Measurements from ENCODE around the gene SLC49A4. TPM values are rescaled to one million over a fixed set of nuclear protein-coding genes. Genes with fewer than 3 reads are reported as not detected.
A peak's percentile ranks its signal among the peaks of the same experiment; 100 is the strongest.

Gene SLC49A4
- total RNA-seq, 2 donors from 2014 or later = 1.9 to 2.6 TPM

- H3K36me3 Mint-ChIP-seq (ENCODE audit: low read depth) = peaks cover 15% of the 10 kb centered on the region
- no peaks in the 10 kb centered on the region for H3K4me1 Mint-ChIP-seq
- H3K27me3 Mint-ChIP-seq = no peaks in the 10 kb centered on the region
- ATAC-seq (replicated peaks) = no peak
- no peaks in the 10 kb centered on the region for H3K9me3 Mint-ChIP-seq
- H3K4me3 Mint-ChIP-seq = no peak overlapping the region
- H3K27ac Mint-ChIP-seq = no peak overlapping the region
These were observed 64.3 kb downstream of the SLC49A4 start for GRCh38 chr3:122859021-122859805.

GRCh38 chr3:122862381-122862780 is 67.5 kb downstream of the SLC49A4 start:
- Mint-ChIP-seq H3K9me3 (no peaks in the 10 kb centered on the region), H3K36me3 (ENCODE audit: low read depth) (peaks cover 20% of the 10 kb centered on the region), H3K4me1 (no peaks in the 10 kb centered on the region), H3K27ac (no peak overlapping the region), H3K4me3 (no peak overlapping the region), H3K27me3 (no peaks in the 10 kb centered on the region)
- ATAC-seq (replicated peaks) = no peak

- Mint-ChIP-seq H3K4me1 (no peaks in the 10 kb centered on the region), H3K27ac (no peak overlapping the region), H3K9me3 (no peaks in the 10 kb centered on the region), H3K36me3 (ENCODE audit: low read depth) (peaks cover 20% of the 10 kb centered on the region), H3K4me3 (no peak overlapping the region), H3K27me3 (no peaks in the 10 kb centered on the region)
- ATAC-seq (replicated peaks) = no peak
These were observed 69.6 kb downstream of the SLC49A4 start for GRCh38 chr3:122864498-122864897.

- no peaks in the 10 kb centered on the region for H3K4me1 Mint-ChIP-seq
- H3K27ac Mint-ChIP-seq = no peak overlapping the region
- no peaks in the 10 kb centered on the region for H3K9me3 Mint-ChIP-seq
- H3K4me3 Mint-ChIP-seq = no peak overlapping the region
- no peaks in the 10 kb centered on the region for H3K27me3 Mint-ChIP-seq
- no peak for ATAC-seq (replicated peaks)
- H3K36me3 Mint-ChIP-seq (ENCODE audit: low read depth) = peaks cover 19% of the 10 kb centered on the region
These were observed 73.5 kb downstream of the SLC49A4 start for GRCh38 chr3:122868322-122868721.

- peaks cover 7% of the 10 kb centered on the region for H3K4me1 Mint-ChIP-seq
- H3K9me3 Mint-ChIP-seq = no peaks in the 10 kb centered on the region
- H3K4me3 Mint-ChIP-seq = no peak overlapping the region
- peaks cover 8% of the 10 kb centered on the region for H3K36me3 Mint-ChIP-seq (ENCODE audit: low read depth)
- H3K27ac Mint-ChIP-seq = no peak overlapping the region
- no peak for ATAC-seq (replicated peaks)
- H3K27me3 Mint-ChIP-seq = no peaks in the 10 kb centered on the region
These were observed 79.1 kb downstream of the SLC49A4 start for GRCh38 chr3:122873741-122874515.

- no peak overlapping the region for H3K27ac Mint-ChIP-seq
These were observed 80.8 kb downstream of the SLC49A4 start for GRCh38 chr3:122875547-122876127.

GRCh38 chr3:122880173-122880572 is 85.3 kb downstream of the SLC49A4 start:
- H3K27me3 Mint-ChIP-seq = no peaks in the 10 kb centered on the region
- no peak for ATAC-seq (replicated peaks)
- H3K4me1 Mint-ChIP-seq = peaks cover 7% of the 10 kb centered on the region
- H3K4me3 Mint-ChIP-seq = no peak overlapping the region
- H3K36me3 Mint-ChIP-seq (ENCODE audit: low read depth) = peaks cover 11% of the 10 kb centered on the region
- H3K9me3 Mint-ChIP-seq = no peaks in the 10 kb centered on the region
- no peak overlapping the region for H3K27ac Mint-ChIP-seq

More at GRCh38 chr3:122875547-122876127, 80.8 kb downstream of the SLC49A4 start:
- Mint-ChIP-seq H3K4me3 (no peak overlapping the region), H3K4me1 (peaks cover 7% of the 10 kb centered on the region), H3K9me3 (no peaks in the 10 kb centered on the region), H3K36me3 (ENCODE audit: low read depth) (peaks cover 13% of the 10 kb centered on the region), H3K27me3 (no peaks in the 10 kb centered on the region)
- peak; percentile 51 for ATAC-seq (replicated peaks)

GRCh38 chr3:122880624-122881023 is 85.8 kb downstream of the SLC49A4 start:
- H3K9me3 Mint-ChIP-seq = no peaks in the 10 kb centered on the region
- ATAC-seq (replicated peaks) = no peak
- H3K4me3 Mint-ChIP-seq = no peak overlapping the region
- no peaks in the 10 kb centered on the region for H3K27me3 Mint-ChIP-seq
- H3K4me1 Mint-ChIP-seq = peaks cover 7% of the 10 kb centered on the region
- H3K27ac Mint-ChIP-seq = no peak overlapping the region
- H3K36me3 Mint-ChIP-seq (ENCODE audit: low read depth) = peaks cover 11% of the 10 kb centered on the region

- no peak overlapping the region for H3K4me3 Mint-ChIP-seq
- no peak for ATAC-seq (replicated peaks)
- no peaks in the 10 kb centered on the region for H3K9me3 Mint-ChIP-seq
- H3K27ac Mint-ChIP-seq = no peak overlapping the region
- no peaks in the 10 kb centered on the region for H3K27me3 Mint-ChIP-seq
- no peaks in the 10 kb centered on the region for H3K4me1 Mint-ChIP-seq
- peaks cover 11% of the 10 kb centered on the region for H3K36me3 Mint-ChIP-seq (ENCODE audit: low read depth)
These were observed 87.6 kb downstream of the SLC49A4 start for GRCh38 chr3:122882361-122882947.

GRCh38 chr3:122886251-122886650 is 91.4 kb downstream of the SLC49A4 start:
- no peak overlapping the region for H3K4me3 Mint-ChIP-seq
- H3K27me3 Mint-ChIP-seq = no peaks in the 10 kb centered on the region
- H3K36me3 Mint-ChIP-seq (ENCODE audit: low read depth) = peaks cover 2% of the 10 kb centered on the region
- H3K27ac Mint-ChIP-seq = no peak overlapping the region
- ATAC-seq (replicated peaks) = no peak
- H3K9me3 Mint-ChIP-seq = no peaks in the 10 kb centered on the region
- no peaks in the 10 kb centered on the region for H3K4me1 Mint-ChIP-seq

GRCh38 chr3:122886946-122887345 is 92.1 kb downstream of the SLC49A4 start:
- no peaks in the 10 kb centered on the region for H3K27me3 Mint-ChIP-seq
- H3K27ac Mint-ChIP-seq = no peak overlapping the region
- no peaks in the 10 kb centered on the region for H3K4me1 Mint-ChIP-seq
- H3K4me3 Mint-ChIP-seq = no peak overlapping the region
- ATAC-seq (replicated peaks) = no peak
- H3K9me3 Mint-ChIP-seq = no peaks in the 10 kb centered on the region
- no peaks in the 10 kb centered on the region for H3K36me3 Mint-ChIP-seq (ENCODE audit: low read depth)

GRCh38 chr3:122890077-122890719 is 95.3 kb downstream of the SLC49A4 start:
- Mint-ChIP-seq H3K9me3 (no peaks in the 10 kb centered on the region), H3K27me3 (no peaks in the 10 kb centered on the region), H3K4me1 (peaks cover 7% of the 10 kb centered on the region), H3K27ac (peak overlapping the region; percentile 8), H3K4me3 (no peak overlapping the region), H3K36me3 (ENCODE audit: low read depth) (no peaks in the 10 kb centered on the region)
- peak; percentile 33 for ATAC-seq (replicated peaks)

- no peak overlapping the region for H3K27ac Mint-ChIP-seq
These were observed 95.9 kb downstream of the SLC49A4 start for GRCh38 chr3:122890720-122891220.

More at GRCh38 chr3:122890720-122891220, 95.9 kb downstream of the SLC49A4 start:
- no peak overlapping the region for H3K4me3 Mint-ChIP-seq
- H3K4me1 Mint-ChIP-seq = peaks cover 7% of the 10 kb centered on the region
- H3K27me3 Mint-ChIP-seq = no peaks in the 10 kb centered on the region
- H3K36me3 Mint-ChIP-seq (ENCODE audit: low read depth) = no peaks in the 10 kb centered on the region
- no peak for ATAC-seq (replicated peaks)
- H3K9me3 Mint-ChIP-seq = no peaks in the 10 kb centered on the region
